Measurements from ENCODE around the gene CST9.

The CST9 gene

GRCh38 chr20:23583526-23583925 is 22.2 kb downstream of the CST9 start:
- TF ChIP-seq ZBTB7A (IDR thresholded peaks at IDR 0.05; ENCODE audit: low read depth) (no peak), TAF1 (IDR thresholded peaks at IDR 0.05; ENCODE audit: low read depth) (no peak), RAD21 (IDR thresholded peaks at IDR 0.05; ENCODE audit: low read depth) (no peak), CREB1 (IDR thresholded peaks at IDR 0.05; ENCODE audit: low read depth) (no peak), CEBPB (IDR thresholded peaks at IDR 0.05) (no peak), TCF12 (IDR thresholded peaks at IDR 0.05; ENCODE audit: low read depth) (no peak), FOXM1 (IDR thresholded peaks at IDR 0.05; ENCODE audit: borderline replicate concordance, low read depth) (no peak), MAX (IDR thresholded peaks at IDR 0.05) (no peak), REST (IDR thresholded peaks at IDR 0.05; ENCODE audit: low read depth) (no peak), YY1 (IDR thresholded peaks at IDR 0.05; ENCODE audit: low read depth) (no peak), USF1 (IDR thresholded peaks at IDR 0.05) (no peak), EGR1 (IDR thresholded peaks at IDR 0.05) (no peak), TEAD4 (IDR thresholded peaks at IDR 0.05) (no peak), EP300 (IDR thresholded peaks at IDR 0.05; ENCODE audit: borderline replicate concordance) (no peak)

- no peak for TF ChIP-seq RAD21 (IDR thresholded peaks at IDR 0.05; ENCODE audit: low read depth)
- TF ChIP-seq ZBTB7A (IDR thresholded peaks at IDR 0.05; ENCODE audit: low read depth) = no peak
- TF ChIP-seq REST (IDR thresholded peaks at IDR 0.05; ENCODE audit: low read depth) = no peak
- no peak for TF ChIP-seq TAF1 (IDR thresholded peaks at IDR 0.05; ENCODE audit: low read depth)
- TF ChIP-seq TEAD4 (IDR thresholded peaks at IDR 0.05) = no peak
Measured at GRCh38 chr20:23582293-23582692, 23.4 kb downstream of the CST9 start.

GRCh38 chr20:23574977-23575376 is 30.7 kb downstream of the CST9 start:
- TF ChIP-seq NFIC (IDR thresholded peaks at IDR 0.05) = no peak
- no peak for TF ChIP-seq CREB1 (IDR thresholded peaks at IDR 0.05; ENCODE audit: low read depth)
- no peak for TF ChIP-seq TEAD4 (IDR thresholded peaks at IDR 0.05)
- TF ChIP-seq TAF1 (IDR thresholded peaks at IDR 0.05; ENCODE audit: low read depth) = no peak
- TF ChIP-seq MAX (IDR thresholded peaks at IDR 0.05) = no peak
- no peak for TF ChIP-seq TCF12 (IDR thresholded peaks at IDR 0.05; ENCODE audit: low read depth)
- no peak for TF ChIP-seq ZBTB7A (IDR thresholded peaks at IDR 0.05; ENCODE audit: low read depth)
- TF ChIP-seq FOXM1 (IDR thresholded peaks at IDR 0.05; ENCODE audit: borderline replicate concordance, low read depth) = no peak
- no peak for TF ChIP-seq YY1 (IDR thresholded peaks at IDR 0.05; ENCODE audit: low read depth)
- no peak for TF ChIP-seq RAD21 (IDR thresholded peaks at IDR 0.05; ENCODE audit: low read depth)
- no peak for TF ChIP-seq REST (IDR thresholded peaks at IDR 0.05; ENCODE audit: low read depth)
- no peak for TF ChIP-seq USF1 (IDR thresholded peaks at IDR 0.05)
- TF ChIP-seq EP300 (IDR thresholded peaks at IDR 0.05; ENCODE audit: borderline replicate concordance) = no peak
- TF ChIP-seq EGR1 (IDR thresholded peaks at IDR 0.05) = no peak
- no peak for TF ChIP-seq CEBPB (IDR thresholded peaks at IDR 0.05)

DNA sequence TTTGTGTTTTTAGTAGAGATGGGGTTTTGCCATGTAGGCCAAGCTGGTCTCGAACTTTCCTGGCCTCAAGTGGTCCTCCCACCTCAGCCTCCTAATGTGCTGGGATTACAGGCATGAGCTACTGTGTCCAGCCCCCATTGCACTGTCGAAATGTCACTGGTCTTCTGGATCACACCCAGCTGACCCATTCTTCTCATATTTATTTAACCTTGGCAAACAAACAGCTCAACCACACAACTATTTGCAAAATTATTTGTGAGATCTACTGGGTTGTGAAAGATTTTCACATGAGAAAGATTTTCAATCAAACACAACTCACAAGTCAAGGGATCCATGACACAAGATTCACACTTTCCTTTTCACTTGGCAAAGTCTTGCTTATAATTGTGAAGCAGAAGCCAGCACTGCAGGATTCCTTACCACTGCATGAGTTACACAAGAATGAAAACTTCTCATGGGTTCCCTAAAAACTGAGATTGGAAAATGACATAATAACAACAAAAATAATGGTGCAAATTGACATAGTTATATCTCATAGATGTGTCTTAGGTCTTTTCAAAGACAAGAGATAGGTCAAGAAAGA is 35.4 kb downstream of the CST9 start:
- no peak for TF ChIP-seq YY1 (IDR thresholded peaks at IDR 0.05; ENCODE audit: low read depth)
- no peak for TF ChIP-seq TCF12 (IDR thresholded peaks at IDR 0.05; ENCODE audit: low read depth)
- no peak for TF ChIP-seq REST (IDR thresholded peaks at IDR 0.05; ENCODE audit: low read depth)
- TF ChIP-seq RAD21 (IDR thresholded peaks at IDR 0.05; ENCODE audit: low read depth) = no peak
- no peak for TF ChIP-seq EP300 (IDR thresholded peaks at IDR 0.05; ENCODE audit: borderline replicate concordance)
- no peak for TF ChIP-seq FOXM1 (IDR thresholded peaks at IDR 0.05; ENCODE audit: borderline replicate concordance, low read depth)
- no peak for TF ChIP-seq TAF1 (IDR thresholded peaks at IDR 0.05; ENCODE audit: low read depth)
- TF ChIP-seq EGR1 (IDR thresholded peaks at IDR 0.05) = no peak
- no peak for TF ChIP-seq TEAD4 (IDR thresholded peaks at IDR 0.05)

Measured in Ishikawa (cell line).